Measurements from ENCODE around the gene ST8SIA1. TPM values are rescaled to one million over a fixed set of nuclear protein-coding genes. Genes with fewer than 3 reads are reported as not detected.

Gene ST8SIA1
- total RNA-seq, 1 experiment from 2014 or later = not detected

GRCh38 chr12:22202847-22203246 is 131.7 kb downstream of the ST8SIA1 start:
- no peak overlapping the region for H3K27ac Mint-ChIP-seq
- no peaks in the 10 kb centered on the region for H3K79me1 ChIP-seq (ENCODE audit: insufficient read depth, low read depth, low read length, poor library complexity, severe bottlenecking)
- H3K27me3 ChIP-seq (ENCODE audit: insufficient read depth, low read length) = no peaks in the 10 kb centered on the region
- no peak overlapping the region for H3K23ac ChIP-seq (ENCODE audit: insufficient read length, low read depth, low read length)
- H3K36me3 Mint-ChIP-seq (ENCODE audit: insufficient read depth in 1 of 3, low read depth in 3 of 3) = no peaks in the 10 kb centered on the region
- no CpG with 5 or more reads among the region's 5 CpGs for WGBS (ENCODE audit: extremely low coverage, insufficient read length, low lambda C conversion rate)
- H3K4me1 Mint-ChIP-seq = no peaks in the 10 kb centered on the region
- no peak overlapping the region for H3K27ac ChIP-seq (ENCODE audit: insufficient read length, low read depth, low read length)
- no peak overlapping the region for H3T11ph ChIP-seq (ENCODE audit: low read length)
- no peak overlapping the region for H2BK120ac ChIP-seq (ENCODE audit: low read depth, low read length, poor library complexity, severe bottlenecking)
- no peak overlapping the region for H3K14ac ChIP-seq (ENCODE audit: insufficient read depth, low read length)
- no peaks in the 10 kb centered on the region for H3K9me3 ChIP-seq (ENCODE audit: control insufficient read depth, low read depth, low read length)
- H3K23me2 ChIP-seq (ENCODE audit: insufficient read length, low read depth, low read length, poor library complexity, severe bottlenecking) = no peaks in the 10 kb centered on the region
- H3K56ac ChIP-seq (ENCODE audit: insufficient read length, low read depth, low read length) = no peak overlapping the region
- H3K9me3 Mint-ChIP-seq = peaks cover 3 to 4% of the 10 kb centered on the region in 2 experiments
- no peak for DNase-seq
- no peak overlapping the region for H2BK15ac ChIP-seq (ENCODE audit: low read depth, low read length)
- no peak for TF ChIP-seq CTCF (conservative IDR thresholded peaks at IDR 0.05)
- no peak overlapping the region for H4K5ac ChIP-seq (ENCODE audit: insufficient read length, low read depth, low read length)
- H2BK5ac ChIP-seq (ENCODE audit: insufficient read length, low read length) = no peak overlapping the region
- H3K4ac ChIP-seq (ENCODE audit: low read depth, low read length) = no peak overlapping the region
- H3K4me1 ChIP-seq (ENCODE audit: insufficient read depth, low read length) = no peaks in the 10 kb centered on the region
- H2BK12ac ChIP-seq (ENCODE audit: insufficient read length, low read depth, low read length) = no peak overlapping the region
- no peaks in the 10 kb centered on the region for H3K79me2 ChIP-seq (ENCODE audit: insufficient read depth, low read length)
- H3K18ac ChIP-seq (ENCODE audit: insufficient read length, low read depth, low read length) = no peak overlapping the region
- no peak overlapping the region; a peak in 1 of 5 replicates for H3K4me3 Mint-ChIP-seq
- H3K9ac ChIP-seq (ENCODE audit: extremely low read depth, insufficient read length, low read length) = no peak overlapping the region
- H3K4me2 ChIP-seq (ENCODE audit: insufficient read depth, insufficient read length, low read length) = no peak overlapping the region
- no peak overlapping the region for H4K8ac ChIP-seq (replicated peaks; ENCODE audit: insufficient read length, low read depth, low read length)
- no peaks in the 10 kb centered on the region for H4K20me1 ChIP-seq (ENCODE audit: control insufficient read depth, insufficient read depth, insufficient read length)
- no peak overlapping the region for H2BK20ac ChIP-seq (ENCODE audit: low read depth, low read length, poor library complexity, severe bottlenecking)
- H3K27me3 Mint-ChIP-seq (ENCODE audit: low read depth) = peaks cover 2% of the 10 kb centered on the region
- H2AK5ac ChIP-seq (ENCODE audit: insufficient read length, low read length) = no peak overlapping the region
- H2AFZ ChIP-seq (ENCODE audit: low read length) = no peak overlapping the region
- no peak overlapping the region for H4K91ac ChIP-seq (ENCODE audit: insufficient read length, low read depth, low read length)
